T-helper 22 cell (primary cell): Measurements from ENCODE around the gene CEP68.
"Not testable (repeated sequence)": the region's sequence is repeated elsewhere in the genome, so short reads cannot be mapped to it uniquely, and the experiment has no call there.

Source experiments
- DNase-seq: peaks from one replicate; pipeline ENCODE4 v3.0.0-alpha.2; 2020; ENCODE audit warnings: low read depth

The CEP68 gene

GRCh38 chr2:65056215-65057053 lies at the start of gene CEP68:
Gene CEP68, plus strand, starts transcription at chr2:65056416. Its CDS starts 13,029 bp downstream, at chr2:65069445.
- peak; percentile 93 for DNase-seq

- DNase-seq: no peak
Observed at GRCh38 chr2:65013776-65014175, 42.4 kb upstream of the CEP68 start.

GRCh38 chr2:65015731-65016130 lies 40.5 kb upstream of the CEP68 start:
- DNase-seq: no peak

GRCh38 chr2:65016789-65017188 lies 39.4 kb upstream of the CEP68 start:
- DNase-seq: no peak

GRCh38 chr2:65017335-65017734 lies 38.9 kb upstream of the CEP68 start:
- no peak for DNase-seq

GRCh38 chr2:65018141-65018582 lies 38.1 kb upstream of the CEP68 start:
- no peak for DNase-seq

- DNase-seq: no peak
Observed at GRCh38 chr2:65019010-65019409, 37.2 kb upstream of the CEP68 start.

GRCh38 chr2:65019675-65020195 lies 36.5 kb upstream of the CEP68 start:
- no peak for DNase-seq

GRCh38 chr2:65020251-65020650 lies 36.0 kb upstream of the CEP68 start:
- not testable (repeated sequence) for DNase-seq

- DNase-seq: no peak
Observed at GRCh38 chr2:65020943-65021528, 35.2 kb upstream of the CEP68 start.

GRCh38 chr2:65021709-65022108 lies 34.5 kb upstream of the CEP68 start:
- DNase-seq: no peak

GRCh38 chr2:65022189-65022588 lies 34.0 kb upstream of the CEP68 start:
- DNase-seq: no peak

- no peak for DNase-seq
Observed at GRCh38 chr2:65023742-65024141, 32.5 kb upstream of the CEP68 start.

GRCh38 chr2:65024149-65024829 lies 31.9 kb upstream of the CEP68 start:
- no peak for DNase-seq

GRCh38 chr2:65025453-65026123 lies 30.6 kb upstream of the CEP68 start:
- no peak for DNase-seq

GRCh38 chr2:65026154-65026553 lies 30.1 kb upstream of the CEP68 start:
- no peak for DNase-seq

- DNase-seq: no peak
Observed at GRCh38 chr2:65026704-65027464, 29.3 kb upstream of the CEP68 start.

GRCh38 chr2:65027616-65028244 lies 28.5 kb upstream of the CEP68 start:
- no peak for DNase-seq

GRCh38 chr2:65030476-65031332 lies 25.5 kb upstream of the CEP68 start:
- DNase-seq: no peak
